ENCODE measurements around the gene RPL10A.
A peak's percentile ranks its signal among the peaks of the same experiment; 100 is the strongest.

RPL10A gene

DNA sequence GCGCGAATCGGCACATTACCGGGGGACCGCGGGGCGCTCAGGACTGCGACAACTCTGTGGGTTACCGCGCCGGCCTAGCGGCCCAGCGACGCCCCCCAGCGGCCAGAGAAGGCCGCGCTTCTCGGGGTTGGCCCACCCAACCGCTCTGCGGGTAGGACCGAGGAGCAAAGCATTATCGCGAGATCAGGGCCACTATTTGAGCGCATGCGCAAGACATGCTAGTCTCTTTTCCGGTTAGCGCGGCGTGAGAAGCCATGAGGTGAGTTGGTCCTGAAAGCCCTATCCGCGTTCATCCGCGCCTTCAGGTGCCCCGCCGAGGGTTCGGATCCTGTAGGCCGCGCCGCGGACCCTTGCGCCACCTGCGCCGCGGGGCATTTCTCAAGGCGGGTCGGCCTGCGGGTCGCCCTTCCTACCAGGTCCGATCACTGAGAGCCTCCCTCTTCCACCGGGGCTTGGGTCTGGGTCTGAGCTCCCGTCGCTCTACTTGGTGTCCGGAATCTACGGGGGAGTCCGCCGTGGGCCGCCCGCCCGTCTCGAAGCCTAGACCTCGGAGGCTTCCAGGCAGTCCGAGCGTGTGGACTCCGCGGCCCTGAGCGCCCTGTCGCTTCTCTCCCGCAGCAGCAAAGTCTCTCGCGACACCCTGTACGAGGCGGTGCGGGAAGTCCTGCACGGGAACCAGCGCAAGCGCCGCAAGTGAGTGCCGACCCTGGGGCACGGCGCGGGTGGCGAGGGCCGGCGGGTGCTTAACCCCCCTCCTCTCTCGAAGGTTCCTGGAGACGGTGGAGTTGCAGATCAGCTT, at the start of gene RPL10A:
RPL10A (plus strand) TSS at position 221 of the 799 bp plus-strand sequence; CDS start at position 255, 34 bp downstream.
- Histone ChIP-seq H3K36me3 (ENCODE audit: insufficient read depth, low read length) (peaks cover 51% of the 10 kb centered on the region), H4K20me1 (ENCODE audit: insufficient read depth, low read length) (no peaks in the 10 kb centered on the region), H3K4me1 (ENCODE audit: insufficient read depth, low read length, severe bottlenecking) (peaks cover 36% of the 10 kb centered on the region), H3K9ac (ENCODE audit: low read length) (peak within 1 kb of the TSS; percentile 99), H3K27me3 (ENCODE audit: insufficient read depth, low read length) (no peaks in the 10 kb centered on the region), H2AFZ (ENCODE audit: low read length) (peak within 1 kb of the TSS; percentile 38; the same call in 1 of the 2 replicates), H3K9me3 (ENCODE audit: low read length) (no peaks in the 10 kb centered on the region), H3K4me3 (ENCODE audit: low read depth, low read length, poor library complexity, severe bottlenecking) (peak within 1 kb of the TSS; percentile 87), H3K27ac (ENCODE audit: low read depth, low read length, poor library complexity, severe bottlenecking) (peak within 1 kb of the TSS; percentile 82), H3F3A (ENCODE audit: insufficient read depth, low read length) (peaks cover 14% of the 10 kb centered on the region; the same call in 1 of the 2 replicates), H3K9me2 (ENCODE audit: low read depth, low read length) (no peaks in the 10 kb centered on the region), H3K4me2 (ENCODE audit: low read length) (peak within 1 kb of the TSS; percentile 99), H3K79me2 (ENCODE audit: insufficient read depth, low read length) (peaks cover 13% of the 10 kb centered on the region; the same call in 1 of the 2 replicates)
- TF ChIP-seq, protein P1, sequence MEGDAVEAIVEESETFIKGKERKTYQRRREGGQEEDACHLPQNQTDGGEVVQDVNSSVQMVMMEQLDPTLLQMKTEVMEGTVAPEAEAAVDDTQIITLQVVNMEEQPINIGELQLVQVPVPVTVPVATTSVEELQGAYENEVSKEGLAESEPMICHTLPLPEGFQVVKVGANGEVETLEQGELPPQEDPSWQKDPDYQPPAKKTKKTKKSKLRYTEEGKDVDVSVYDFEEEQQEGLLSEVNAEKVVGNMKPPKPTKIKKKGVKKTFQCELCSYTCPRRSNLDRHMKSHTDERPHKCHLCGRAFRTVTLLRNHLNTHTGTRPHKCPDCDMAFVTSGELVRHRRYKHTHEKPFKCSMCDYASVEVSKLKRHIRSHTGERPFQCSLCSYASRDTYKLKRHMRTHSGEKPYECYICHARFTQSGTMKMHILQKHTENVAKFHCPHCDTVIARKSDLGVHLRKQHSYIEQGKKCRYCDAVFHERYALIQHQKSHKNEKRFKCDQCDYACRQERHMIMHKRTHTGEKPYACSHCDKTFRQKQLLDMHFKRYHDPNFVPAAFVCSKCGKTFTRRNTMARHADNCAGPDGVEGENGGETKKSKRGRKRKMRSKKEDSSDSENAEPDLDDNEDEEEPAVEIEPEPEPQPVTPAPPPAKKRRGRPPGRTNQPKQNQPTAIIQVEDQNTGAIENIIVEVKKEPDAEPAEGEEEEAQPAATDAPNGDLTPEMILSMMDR (IDR thresholded peaks at IDR 0.05; ENCODE audit: low read length) = peak; percentile 98
- no peak for TF ChIP-seq EZH2 (IDR thresholded peaks at IDR 0.05; ENCODE audit: borderline replicate concordance, low read length)

DNA sequence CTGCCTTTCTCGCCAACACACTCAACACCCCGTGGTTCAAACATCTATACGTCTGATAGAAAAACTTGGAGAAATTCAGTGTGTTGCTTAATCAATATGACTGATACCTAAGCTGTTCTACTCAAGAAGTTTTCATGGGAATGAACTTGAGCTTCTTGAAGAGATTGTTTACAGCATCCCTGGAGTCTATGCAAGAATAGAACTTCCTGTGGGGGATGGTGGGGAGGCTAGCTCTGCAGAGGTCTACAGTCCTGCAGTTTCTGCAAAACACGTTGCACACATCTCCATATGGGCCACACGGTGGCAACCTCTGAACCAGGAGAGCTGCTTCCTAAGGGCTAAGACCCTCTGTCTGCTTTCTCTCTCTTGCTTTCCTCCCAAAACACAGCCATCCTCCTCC, 48.8 kb upstream of the RPL10A start:
- Histone ChIP-seq H3K27me3 (ENCODE audit: insufficient read depth, low read length) (no peaks in the 10 kb centered on the region), H2AFZ (ENCODE audit: low read length) (no peak overlapping the region), H3K27ac (ENCODE audit: low read depth, low read length, poor library complexity, severe bottlenecking) (no peak overlapping the region), H3F3A (ENCODE audit: insufficient read depth, low read length) (no peaks in the 10 kb centered on the region), H3K4me1 (ENCODE audit: insufficient read depth, low read length, severe bottlenecking) (peaks cover 18% of the 10 kb centered on the region), H3K79me2 (ENCODE audit: insufficient read depth, low read length) (no peaks in the 10 kb centered on the region), H4K20me1 (ENCODE audit: insufficient read depth, low read length) (no peaks in the 10 kb centered on the region), H3K4me3 (ENCODE audit: low read depth, low read length, poor library complexity, severe bottlenecking) (no peak overlapping the region), H3K36me3 (ENCODE audit: insufficient read depth, low read length) (no peaks in the 10 kb centered on the region; the same call in 1 of the 2 replicates), H3K9me3 (ENCODE audit: low read length) (no peaks in the 10 kb centered on the region), H3K9me2 (ENCODE audit: low read depth, low read length) (no peaks in the 10 kb centered on the region), H3K4me2 (ENCODE audit: low read length) (no peak overlapping the region), H3K9ac (ENCODE audit: low read length) (no peak overlapping the region)
- TF ChIP-seq EZH2 (IDR thresholded peaks at IDR 0.05; ENCODE audit: borderline replicate concordance, low read length) = no peak
- TF ChIP-seq, protein P1 (IDR thresholded peaks at IDR 0.05; ENCODE audit: low read length) = peak; percentile 54; the same call in 1 of the 2 replicates

DNA sequence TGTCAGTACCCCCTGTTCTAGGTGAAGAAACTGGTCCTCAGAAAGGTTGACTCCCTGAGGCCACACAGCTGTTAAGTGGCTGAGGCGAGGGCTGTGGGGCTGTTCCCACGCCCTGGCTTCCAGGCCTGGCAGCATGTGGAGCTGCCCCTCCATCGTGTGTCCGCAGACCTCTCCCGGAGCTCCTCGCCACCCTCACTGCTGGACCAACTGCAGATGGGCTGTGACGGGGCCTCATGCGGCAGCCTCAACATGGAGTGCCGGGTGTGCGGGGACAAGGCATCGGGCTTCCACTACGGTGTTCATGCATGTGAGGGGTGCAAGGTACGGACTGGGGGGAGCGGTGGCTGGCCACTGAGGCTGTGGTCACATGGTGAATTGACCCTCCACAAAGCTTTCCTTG, 48.2 kb upstream of the RPL10A start:
- H3K4me1 ChIP-seq (ENCODE audit: insufficient read depth, low read length, severe bottlenecking) = peaks cover 18% of the 10 kb centered on the region
- no peaks in the 10 kb centered on the region for H3K9me2 ChIP-seq (ENCODE audit: low read depth, low read length)
- H4K20me1 ChIP-seq (ENCODE audit: insufficient read depth, low read length) = no peaks in the 10 kb centered on the region
- H3K9me3 ChIP-seq (ENCODE audit: low read length) = no peaks in the 10 kb centered on the region
- no peaks in the 10 kb centered on the region; the same call in 1 of the 2 replicates for H3K36me3 ChIP-seq (ENCODE audit: insufficient read depth, low read length)
- no peak overlapping the region for H2AFZ ChIP-seq (ENCODE audit: low read length)
- no peak overlapping the region for H3K9ac ChIP-seq (ENCODE audit: low read length)
- H3K27me3 ChIP-seq (ENCODE audit: insufficient read depth, low read length) = no peaks in the 10 kb centered on the region
- no peak overlapping the region for H3K4me3 ChIP-seq (ENCODE audit: low read depth, low read length, poor library complexity, severe bottlenecking)
- no peak overlapping the region for H3K27ac ChIP-seq (ENCODE audit: low read depth, low read length, poor library complexity, severe bottlenecking)
- no peaks in the 10 kb centered on the region for H3F3A ChIP-seq (ENCODE audit: insufficient read depth, low read length)
- TF ChIP-seq, protein P1 (IDR thresholded peaks at IDR 0.05; ENCODE audit: low read length) = no peak
- TF ChIP-seq EZH2 (IDR thresholded peaks at IDR 0.05; ENCODE audit: borderline replicate concordance, low read length) = no peak
- no peaks in the 10 kb centered on the region for H3K79me2 ChIP-seq (ENCODE audit: insufficient read depth, low read length)
- no peak overlapping the region for H3K4me2 ChIP-seq (ENCODE audit: low read length)

Data from OCI-LY1 (cell line).